NCI-H128 (cell line): ENCODE data around the gene TPRG1.

Experiments used
- DNase-seq: peaks from one replicate; lab custom pipeline; 2025; ENCODE audit not compliant: unreplicated experiment; lab: John Stamatoyannopoulos, UW

The TPRG1 gene

DNA sequence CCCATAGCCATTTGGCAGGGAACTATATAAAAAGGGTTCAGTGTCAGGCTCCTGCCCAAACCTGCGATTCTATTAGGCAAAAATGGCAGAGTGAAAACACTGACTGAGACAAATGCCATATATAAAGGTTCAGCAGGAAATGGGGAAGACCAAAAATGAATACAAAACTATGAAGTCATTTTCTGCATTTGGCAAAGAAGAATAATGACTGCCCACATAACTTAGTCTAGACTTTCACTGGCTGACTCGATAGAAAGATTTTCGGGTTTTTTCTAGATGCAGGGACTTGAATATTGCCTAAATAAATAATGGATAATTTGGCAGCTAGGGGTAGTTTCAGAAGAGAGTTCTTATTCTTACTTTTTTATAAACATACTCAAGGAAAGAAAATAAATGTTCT is 178.0 kb downstream of the TPRG1 start:
- DNase-seq = no peak

GRCh38 chr3:189353318-189353965 is 181.7 kb downstream of the TPRG1 start:
- no peak for DNase-seq

DNA sequence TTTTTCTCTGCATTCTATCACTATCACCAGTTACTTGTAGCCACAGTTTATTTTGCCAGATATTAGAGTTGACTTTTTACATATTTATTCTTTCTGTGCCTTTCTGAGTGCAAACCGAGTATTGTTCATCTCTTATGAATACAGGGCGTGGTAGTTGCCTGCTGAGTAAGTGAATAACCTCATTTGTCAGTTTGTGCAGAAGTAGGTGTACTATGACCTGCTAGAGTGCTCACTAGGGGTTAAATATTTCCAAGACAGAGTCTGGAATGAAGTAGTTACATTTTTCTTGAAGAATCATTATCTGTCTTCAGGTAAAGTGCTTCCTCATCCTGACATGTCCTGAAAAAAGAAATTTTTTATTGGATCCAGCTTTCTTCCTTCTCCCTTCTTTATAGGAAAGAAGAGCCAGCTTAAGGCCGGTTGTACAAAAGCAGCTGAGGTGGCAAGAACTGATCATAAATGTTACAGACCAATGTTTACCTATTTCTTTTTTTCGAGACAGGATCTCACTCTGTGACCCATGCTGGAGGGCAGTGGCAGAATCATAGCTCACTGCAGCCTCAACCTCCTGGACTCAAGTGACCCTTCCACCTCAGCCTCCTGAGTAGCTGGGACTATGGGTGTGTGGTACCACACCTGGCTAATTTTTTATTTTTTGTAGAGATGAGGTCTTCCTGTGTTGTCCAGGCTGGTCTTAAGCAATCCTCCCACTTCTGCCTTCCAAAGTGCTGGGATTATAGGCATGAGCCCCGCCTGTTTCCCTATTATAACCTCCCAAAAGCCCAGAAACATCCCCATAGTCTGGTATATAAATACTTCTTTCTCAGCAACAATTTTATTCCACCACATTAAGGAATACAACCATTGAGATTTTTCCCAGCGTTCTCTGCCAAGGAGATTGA is 182.5 kb downstream of the TPRG1 start:
- DNase-seq = no peak

- no peak for DNase-seq
These were observed 183.3 kb downstream of the TPRG1 start for GRCh38 chr3:189355115-189355480.

- no peak for DNase-seq
These were observed 183.9 kb downstream of the TPRG1 start for GRCh38 chr3:189355481-189356201.

DNA sequence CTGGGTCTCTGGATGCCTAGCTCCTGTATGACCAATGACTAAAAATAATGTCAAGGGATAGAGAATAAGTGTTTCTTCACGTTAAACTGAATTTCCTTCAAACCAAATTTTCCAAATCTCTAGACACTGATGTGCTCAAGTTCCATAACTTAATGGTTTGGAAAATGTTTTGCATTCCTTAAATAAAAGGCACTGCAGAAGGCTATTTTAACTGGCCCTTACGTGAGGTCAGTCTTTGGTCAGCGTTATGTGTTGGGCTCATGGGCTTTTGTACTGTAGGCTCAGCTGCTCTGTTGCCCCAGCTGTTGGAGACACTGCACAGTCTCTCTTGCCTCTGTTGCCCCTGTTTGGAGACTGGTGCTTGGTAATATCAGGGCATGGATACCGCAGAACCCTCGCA is 188.5 kb downstream of the TPRG1 start:
- DNase-seq = no peak

- no peak for DNase-seq
These were observed 189.5 kb downstream of the TPRG1 start for GRCh38 chr3:189361103-189361835.

GRCh38 chr3:189363590-189364255 is 192.0 kb downstream of the TPRG1 start:
- DNase-seq = no peak

DNA sequence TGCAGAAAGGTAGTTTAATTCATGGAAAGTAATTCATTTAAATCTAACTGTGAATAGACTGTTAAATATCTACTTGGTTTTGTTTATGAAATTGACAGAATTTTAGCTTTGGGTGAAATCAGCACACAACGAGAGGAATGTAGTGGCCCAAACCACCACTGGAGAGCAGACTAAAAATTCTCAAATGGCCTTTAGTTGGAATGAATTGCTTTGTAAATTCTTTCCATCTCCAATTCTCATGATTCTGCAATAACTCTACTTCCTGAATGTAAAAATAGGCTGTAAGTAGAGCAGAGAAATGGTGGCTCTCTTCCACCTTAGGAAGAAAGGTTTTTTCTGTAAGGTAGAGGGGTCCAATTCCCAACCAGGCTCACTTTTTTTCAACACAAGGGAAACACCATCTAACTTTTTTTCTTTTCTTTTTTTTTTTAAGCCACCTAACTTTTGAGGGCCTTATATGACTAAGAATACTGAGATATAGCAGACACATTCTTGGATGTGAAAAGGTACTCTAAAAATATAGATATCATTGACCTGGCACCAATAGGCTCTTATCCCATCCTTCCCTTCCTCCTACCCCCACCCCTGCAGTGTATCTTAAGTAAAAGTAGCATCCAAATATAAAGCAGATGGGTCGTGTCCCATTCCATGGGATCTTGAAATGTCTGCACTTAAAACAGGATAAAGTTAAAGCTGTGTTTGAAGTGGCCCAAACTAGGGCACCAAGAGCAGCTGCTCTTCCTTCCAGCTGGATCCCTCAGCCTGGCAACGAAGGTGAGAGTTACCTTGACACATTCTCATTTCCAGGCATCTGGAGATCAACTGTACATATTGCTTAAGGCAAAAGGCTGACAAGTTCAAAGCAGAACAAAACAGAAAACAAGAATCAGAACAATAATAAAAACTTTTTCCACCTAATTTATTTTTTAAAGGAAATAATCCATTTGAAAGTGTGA is 194.1 kb downstream of the TPRG1 start:
- no peak for DNase-seq

GRCh38 chr3:189368384-189368783 is 196.6 kb downstream of the TPRG1 start:
- DNase-seq = no peak

DNA sequence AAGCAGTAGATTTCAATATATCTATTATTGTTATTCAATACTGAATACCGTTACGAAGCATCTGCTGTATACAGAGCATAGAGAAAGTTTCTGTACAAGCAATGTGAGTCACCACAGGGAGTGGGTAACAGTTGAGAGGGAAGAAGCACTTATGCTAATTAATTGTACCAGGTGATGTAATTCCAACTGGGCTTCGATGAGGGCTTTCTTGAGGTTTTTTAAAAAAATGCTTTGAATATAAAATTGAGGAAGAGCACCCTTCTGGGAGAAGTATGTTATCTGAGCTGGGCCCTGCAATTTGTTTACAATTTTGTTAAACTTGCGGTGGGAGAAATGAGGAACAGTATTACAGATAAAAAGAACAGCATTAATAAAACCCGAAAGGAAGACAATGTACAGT is 197.9 kb downstream of the TPRG1 start:
- DNase-seq = peak; percentile 9

- DNase-seq = no peak
These were observed 200.5 kb downstream of the TPRG1 start for GRCh38 chr3:189372243-189372642.
